ENCODE data around the gene KAT6B. TPM values are rescaled to one million over a fixed set of nuclear protein-coding genes. Genes with fewer than 3 reads are reported as not detected.

The KAT6B gene
- total and polyA plus RNA-seq, 2 of the 8 experiments (the other 6 are each of a cell fraction or from before 2014, with no cell fraction given): 7.3 to 30.8 TPM

DNA sequence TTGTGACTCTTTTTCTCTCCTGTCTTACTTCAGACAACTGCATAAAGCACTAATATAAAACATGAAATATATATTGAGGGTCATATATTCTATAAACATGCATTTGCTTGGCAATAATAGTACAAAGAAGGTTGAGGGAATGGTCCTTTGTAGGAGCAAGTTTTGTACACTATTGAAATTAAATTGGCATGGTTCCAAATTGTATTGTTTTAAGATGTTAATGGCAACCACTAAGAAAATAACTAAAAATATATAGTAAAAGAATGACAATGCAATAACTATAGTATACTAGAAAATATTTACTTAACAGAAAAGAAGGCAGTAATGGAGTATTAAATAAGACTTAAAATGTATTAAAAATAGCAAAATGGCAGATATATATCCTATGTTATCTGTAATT is 33.7 kb upstream of the KAT6B start:
- Histone ChIP-seq H3K4me1 (replicated peaks in 1 of 4; ENCODE audit: control insufficient read depth in 3 of 4, insufficient read depth in 4 of 4, low read length in 3 of 4) (peaks cover 0 to 5% (median 3%) of the 10 kb centered on the region in 4 experiments; a peak in 4 of 7 replicates), H3K18ac (ENCODE audit: extremely low read depth, low read length) (no peak overlapping the region), H3K9me3 (ENCODE audit: insufficient read depth in 2 of 2, low read depth in 1 of 2, low read length in 1 of 2) (no peaks in the 10 kb centered on the region), H3K14ac (ENCODE audit: insufficient read length) (no peak overlapping the region), H3K4ac (replicated peaks; ENCODE audit: insufficient read length, low read depth, low read length) (no peak overlapping the region), H2BK12ac (ENCODE audit: low read depth, low read length) (no peak overlapping the region), H2AFZ (ENCODE audit: low read length) (no peak overlapping the region), H2BK5ac (ENCODE audit: low read depth, low read length) (no peak overlapping the region), H2AK5ac (ENCODE audit: low read depth, low read length) (no peak overlapping the region), H3K23me2 (ENCODE audit: low read depth, low read length) (no peaks in the 10 kb centered on the region), H3K56ac (replicated peaks; ENCODE audit: insufficient read length, low read depth, low read length) (no peak overlapping the region), H3K27me3 (replicated peaks in 1 of 4; ENCODE audit: control insufficient read depth in 3 of 4, extremely low read depth in 1 of 4, insufficient read depth in 3 of 4, low read length in 3 of 4) (no peaks in the 10 kb centered on the region), H2BK120ac (replicated peaks; ENCODE audit: low read depth, low read length) (no peak overlapping the region), H4K8ac (ENCODE audit: extremely low read depth, insufficient read depth, low read length) (no peak overlapping the region), H3K79me1 (ENCODE audit: low read depth, low read length) (no peaks in the 10 kb centered on the region), H3K4me3 (ENCODE audit: extremely low read depth in 1 of 4, insufficient read depth in 2 of 4, low read depth in 3 of 4, low read length in 4 of 4) (no peak overlapping the region), H3K4me2 (ENCODE audit: insufficient read depth in 1 of 2, low read depth in 2 of 2, low read length in 2 of 2) (no peak overlapping the region), H4K91ac (replicated peaks; ENCODE audit: insufficient read length, low read length) (no peak overlapping the region), H2BK15ac (ENCODE audit: low read length) (no peak overlapping the region), H3K79me2 (ENCODE audit: control insufficient read depth in 1 of 2, insufficient read depth in 2 of 2, low read length in 2 of 2) (no peaks in the 10 kb centered on the region), H3K23ac (ENCODE audit: insufficient read length) (no peak overlapping the region), H2BK20ac (ENCODE audit: low read length) (no peak overlapping the region), H3K27ac (ENCODE audit: low read depth, low read length) (no peak overlapping the region), H4K20me1 (replicated peaks in 1 of 2; ENCODE audit: control insufficient read depth in 1 of 2, insufficient read depth in 2 of 2, low read length in 2 of 2) (no peaks in the 10 kb centered on the region), H3K9ac (replicated peaks in 1 of 4; ENCODE audit: extremely low read depth in 1 of 4, low read depth in 3 of 4, low read length in 3 of 4) (no peak overlapping the region), H4K5ac (ENCODE audit: insufficient read length, low read depth, low read length) (no peak overlapping the region), H3K36me3 (ENCODE audit: control insufficient read depth in 2 of 4, insufficient read depth in 4 of 4, low read length in 3 of 4) (no peaks in the 10 kb centered on the region)
- CTCF ChIA-PET (ENCODE audit: partially characterized antibody): no interaction called here
- no peak for DNase-seq (ENCODE audit: low read depth in 1 of 2, low spot score in 2 of 2)
- no peak for FAIRE-seq
- POLR2A ChIA-PET (ENCODE audit: partially characterized antibody): no interaction called here
- TF ChIP-seq, protein P1, sequence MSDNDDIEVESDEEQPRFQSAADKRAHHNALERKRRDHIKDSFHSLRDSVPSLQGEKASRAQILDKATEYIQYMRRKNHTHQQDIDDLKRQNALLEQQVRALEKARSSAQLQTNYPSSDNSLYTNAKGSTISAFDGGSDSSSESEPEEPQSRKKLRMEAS (IDR thresholded peaks at IDR 0.05): no peak
- TF ChIP-seq GABPA (IDR thresholded peaks at IDR 0.05; ENCODE audit: borderline replicate concordance, insufficient read depth, low read length) (no peak), SP1 (IDR thresholded peaks at IDR 0.05; ENCODE audit: low read depth, low read length) (no peak), TBP (IDR thresholded peaks at IDR 0.05; ENCODE audit: low read depth, low read length) (no peak), ATF3 (IDR thresholded peaks at IDR 0.05; ENCODE audit: insufficient read depth, low read depth, low read length) (no peak)

All from H1 (cell line).